Mesodermal cell (in vitro differentiated cells): ENCODE results near the gene STAG1.
"Not testable (repeated sequence)": the region's sequence is repeated elsewhere in the genome, so short reads cannot be mapped to it uniquely, and the experiment has no call there.

Source experiments
- H3K27ac ChIP-seq: 2 replicates; pipeline ENCODE4 v1.7.0; 2013; ENCODE audit warnings: mild to moderate bottlenecking, low read depth, low read length, moderate library complexity; ENCODE audit not compliant: severe bottlenecking
- H3K36me3 ChIP-seq: 2 replicates; pipeline ENCODE4 v1.7.1; 2013; ENCODE audit warnings: mild to moderate bottlenecking, low read length, moderate library complexity; ENCODE audit not compliant: control insufficient read depth, insufficient read depth
- H3K4me1 ChIP-seq: one replicate; pipeline ENCODE4 v1.7.1; 2013; ENCODE audit warnings: mild to moderate bottlenecking, low read length; ENCODE audit not compliant: insufficient read depth, control insufficient read depth, poor library complexity, severe bottlenecking
- H3K4me3 ChIP-seq: 2 replicates; pipeline ENCODE4 v1.7.0; 2013; ENCODE audit warnings: low read length, control low read depth, mild to moderate bottlenecking; ENCODE audit not compliant: insufficient read depth, poor library complexity, severe bottlenecking; ENCODE audit errors: extremely low read depth
- H3K9me3 ChIP-seq: 2 replicates; pipeline ENCODE4 v1.7.1; 2013; ENCODE audit warnings: mild to moderate bottlenecking, low read length, moderate library complexity; ENCODE audit not compliant: control insufficient read depth
- WGBS, 2 experiments: methylation state at CpG; one replicate each; pipeline ENCODE4 v1.1.5; 2013; ENCODE audit warnings: missing lambda C conversion rate in 2 of 2; ENCODE audit not compliant: insufficient coverage in 2 of 2; 5-methylcytosine and 5-hydroxymethylcytosine counted together

The STAG1 gene

DNA sequence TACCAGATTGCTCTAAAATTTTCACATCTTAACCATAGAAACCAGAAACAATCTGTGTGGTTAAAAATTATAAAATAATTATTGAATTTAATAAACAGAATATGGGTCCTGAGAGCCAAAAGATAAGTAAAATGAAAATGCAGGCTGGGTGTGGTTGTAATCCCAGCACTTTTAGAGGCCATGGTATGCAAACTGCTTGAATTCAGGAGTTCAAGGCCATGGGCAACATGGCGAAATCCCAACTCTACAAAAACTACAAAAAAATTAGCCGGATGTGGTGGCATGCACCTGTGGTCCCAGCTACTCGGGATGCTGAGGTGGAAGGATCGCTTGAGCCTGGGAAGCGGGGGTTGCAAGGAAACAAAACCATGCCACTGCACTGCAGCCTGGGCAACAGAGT is 236.1 kb downstream of the STAG1 start:
- Histone ChIP-seq H3K27ac (no peak overlapping the region), H3K9me3 (no peaks in the 10 kb centered on the region), H3K4me1 (no peaks in the 10 kb centered on the region), H3K36me3 (no peaks in the 10 kb centered on the region), H3K4me3 (no peak overlapping the region)
- WGBS, 2 experiments = 80 to 86% methylated on average over 1 to 4 of the region's 5 CpGs

DNA sequence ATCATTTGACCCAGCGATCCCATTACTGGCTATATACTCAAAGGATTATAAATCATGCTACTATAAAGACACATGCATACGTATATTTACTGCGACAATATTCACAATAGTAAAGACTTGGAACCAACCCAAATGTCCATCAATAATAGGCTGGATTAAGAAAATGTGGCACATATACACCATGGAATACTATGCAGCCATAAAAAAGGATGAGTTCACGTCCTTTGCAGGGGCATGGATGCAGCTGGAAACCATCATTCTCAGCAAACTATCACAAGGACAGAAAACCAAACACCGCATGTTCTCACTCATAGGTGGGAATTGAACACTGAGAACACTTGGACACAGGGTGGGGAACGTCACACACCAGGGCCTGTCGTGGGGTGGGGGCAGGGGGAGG is 237.6 kb downstream of the STAG1 start:
- H3K4me1 ChIP-seq, H3K4me3 ChIP-seq, H3K36me3 ChIP-seq, H3K27ac ChIP-seq, H3K9me3 ChIP-seq: not testable (repeated sequence)
- WGBS, 2 experiments = 95 to 100% methylated on average over 2 to 4 of the region's 7 CpGs

DNA sequence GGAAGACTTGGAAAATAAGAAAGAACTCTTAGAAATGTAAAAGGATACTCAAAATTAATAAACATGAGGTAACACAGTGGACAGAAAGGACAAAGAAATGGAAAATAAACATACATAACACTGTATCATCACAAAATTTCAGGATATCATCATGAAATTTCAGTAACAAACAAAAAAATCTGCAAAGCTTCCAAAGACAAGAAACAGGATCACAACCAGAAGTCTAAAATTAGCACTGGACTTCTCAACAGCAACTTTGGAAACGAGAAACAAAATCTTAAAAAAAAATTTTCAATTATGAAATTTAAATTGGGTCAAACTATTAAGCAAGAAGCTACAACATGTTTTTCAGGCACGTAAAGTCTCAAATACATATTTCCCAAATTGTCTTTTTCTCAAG is 238.8 kb downstream of the STAG1 start:
- Histone ChIP-seq H3K27ac (no peak overlapping the region), H3K4me1 (no peaks in the 10 kb centered on the region), H3K4me3 (no peak overlapping the region), H3K9me3 (no peaks in the 10 kb centered on the region), H3K36me3 (no peaks in the 10 kb centered on the region)
- no CpG with 5 or more reads among the region's 2 CpGs for WGBS, 2 experiments

DNA sequence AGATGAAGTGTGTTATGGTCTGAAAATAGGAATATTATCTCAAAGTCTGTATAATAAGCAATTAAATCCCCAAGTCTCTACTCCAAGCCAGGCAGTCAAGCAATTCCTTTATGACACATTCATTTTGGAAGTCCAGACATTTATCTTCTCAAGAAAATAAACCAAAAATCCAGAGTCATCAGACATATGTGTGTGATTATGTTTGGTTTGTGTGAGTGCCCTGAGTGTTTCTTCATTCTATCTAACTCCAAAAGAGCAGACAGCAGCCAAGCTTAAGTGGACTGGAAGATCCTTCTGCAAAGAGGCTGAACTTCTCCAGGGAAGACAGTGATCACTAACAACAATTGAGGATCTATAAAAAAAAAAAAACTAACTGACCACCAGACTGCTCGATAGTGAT is 239.8 kb downstream of the STAG1 start:
- Histone ChIP-seq H3K4me3 (no peak overlapping the region), H3K9me3 (no peaks in the 10 kb centered on the region), H3K4me1 (no peaks in the 10 kb centered on the region), H3K27ac (no peak overlapping the region), H3K36me3 (no peaks in the 10 kb centered on the region)
- WGBS, 2 experiments = no CpG with 5 or more reads among the region's 1 CpG

DNA sequence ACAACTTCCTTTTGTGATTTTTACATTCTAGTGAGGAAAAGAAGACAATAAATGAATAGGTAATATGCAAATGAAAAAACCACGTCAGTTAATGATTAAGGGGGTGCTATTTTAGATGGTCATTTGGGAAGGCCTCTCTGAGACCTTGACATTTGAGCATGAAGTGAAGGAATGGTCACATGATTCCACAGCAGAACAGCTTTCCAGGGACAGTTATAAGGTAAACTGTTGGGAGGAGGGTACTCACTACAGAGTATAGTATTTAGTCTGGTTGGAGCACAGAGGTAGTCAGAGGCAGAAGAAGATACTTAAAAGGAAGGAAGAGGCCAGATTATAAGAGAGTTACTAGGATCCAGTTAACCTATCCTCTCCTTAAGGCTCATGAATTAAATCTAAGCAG is 246.5 kb downstream of the STAG1 start:
- whole genome bisulfite sequencing, 2 experiments = 67 to 93% methylated on average over 1 of the region's 1 CpG
- no peaks in the 10 kb centered on the region for H3K4me1 ChIP-seq
- H3K4me3 ChIP-seq = no peak overlapping the region
- H3K36me3 ChIP-seq = peaks cover 5% of the 10 kb centered on the region
- no peaks in the 10 kb centered on the region for H3K9me3 ChIP-seq
- no peak overlapping the region for H3K27ac ChIP-seq

DNA sequence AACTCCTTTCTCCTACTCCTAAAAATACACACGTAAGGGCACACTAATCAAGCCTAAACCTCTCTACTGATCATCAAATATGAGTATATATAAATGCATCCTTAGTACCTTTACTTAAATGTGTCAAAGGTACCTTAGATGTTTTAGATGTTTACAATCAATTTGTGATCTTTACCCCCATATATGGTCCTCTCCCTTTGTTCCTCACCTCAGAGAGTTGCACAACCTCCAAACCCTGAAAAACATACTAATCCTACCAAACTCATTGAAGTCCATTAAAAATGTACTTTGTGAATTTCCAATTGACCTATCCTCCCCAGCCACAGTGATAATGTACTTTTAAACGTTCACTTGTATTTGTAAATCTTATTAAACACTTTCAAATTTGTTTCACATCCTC is 249.1 kb downstream of the STAG1 start:
- H3K9me3 ChIP-seq = no peaks in the 10 kb centered on the region
- WGBS, 2 experiments = no CpG with 5 or more reads among the region's 2 CpGs
- no peak overlapping the region for H3K27ac ChIP-seq
- no peak overlapping the region for H3K4me3 ChIP-seq
- peaks cover 7% of the 10 kb centered on the region for H3K36me3 ChIP-seq
- H3K4me1 ChIP-seq = no peaks in the 10 kb centered on the region

- Histone ChIP-seq H3K4me1 (no peaks in the 10 kb centered on the region), H3K9me3 (no peaks in the 10 kb centered on the region), H3K4me3 (no peak overlapping the region), H3K36me3 (peaks cover 7% of the 10 kb centered on the region), H3K27ac (no peak overlapping the region)
- 85 to 96% methylated on average over 4 of the region's 6 CpGs for WGBS, 2 experiments
Observed at GRCh38 chr3:136498919-136499447, 253.2 kb downstream of the STAG1 start.

DNA sequence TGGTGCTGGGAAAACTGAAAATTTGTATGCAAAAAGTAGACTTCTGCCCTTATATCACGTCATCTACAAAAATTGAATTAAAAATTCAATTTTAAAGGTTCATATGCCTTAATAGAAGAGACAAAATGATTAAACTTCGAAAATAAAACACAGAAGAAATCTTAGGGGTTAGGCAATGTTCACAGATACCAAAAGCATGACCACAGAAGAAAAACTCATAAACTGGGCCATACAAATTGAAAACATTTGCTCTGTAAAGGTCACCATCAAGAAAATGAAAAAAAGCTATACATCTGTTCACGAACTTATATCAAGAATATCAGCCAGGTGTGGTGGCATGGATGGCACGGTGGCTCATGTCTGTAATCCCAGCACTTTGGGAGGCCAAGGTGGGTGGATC is 257.0 kb downstream of the STAG1 start:
- H3K4me3 ChIP-seq = no peak overlapping the region
- peaks cover 18% of the 10 kb centered on the region for H3K36me3 ChIP-seq
- WGBS, 2 experiments = 92 to 100% methylated on average over 2 to 3 of the region's 4 CpGs
- H3K4me1 ChIP-seq = no peaks in the 10 kb centered on the region
- no peak overlapping the region for H3K27ac ChIP-seq
- H3K9me3 ChIP-seq = no peaks in the 10 kb centered on the region

GRCh38 chr3:136490646-136491405 is 261.4 kb downstream of the STAG1 start:
- 95 to 100% methylated on average over 3 of the region's 4 CpGs for WGBS, 2 experiments
- Histone ChIP-seq H3K4me3 (no peak overlapping the region), H3K4me1 (no peaks in the 10 kb centered on the region), H3K36me3 (peaks cover 30% of the 10 kb centered on the region), H3K9me3 (no peaks in the 10 kb centered on the region), H3K27ac (no peak overlapping the region)

DNA sequence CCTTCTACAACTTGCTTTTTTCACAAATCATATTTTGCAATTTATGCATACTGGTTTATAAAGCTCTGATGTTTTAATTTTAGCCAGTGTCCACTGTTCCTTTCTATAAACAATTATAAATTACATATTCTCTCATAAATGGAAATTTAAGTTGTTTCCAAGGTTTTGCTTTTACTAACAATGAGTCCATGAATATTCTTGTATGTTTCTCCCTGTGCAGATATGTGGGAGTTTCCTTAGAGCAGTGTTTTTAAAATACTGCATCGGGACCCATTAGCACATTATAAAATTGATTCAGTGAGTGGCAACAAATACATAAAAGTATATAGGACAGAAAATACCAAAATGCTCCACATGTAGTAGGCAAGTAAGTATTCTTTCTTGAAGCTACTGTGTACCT is 266.4 kb downstream of the STAG1 start:
- Histone ChIP-seq H3K27ac (no peak overlapping the region), H3K4me1 (no peaks in the 10 kb centered on the region), H3K4me3 (no peak overlapping the region), H3K36me3 (peaks cover 20% of the 10 kb centered on the region), H3K9me3 (no peaks in the 10 kb centered on the region)
- WGBS, 2 experiments = no CpG with 5 or more reads among the region's 1 CpG

GRCh38 chr3:136476280-136476679 is 275.9 kb downstream of the STAG1 start:
- Histone ChIP-seq H3K4me1 (no peaks in the 10 kb centered on the region), H3K9me3 (no peaks in the 10 kb centered on the region), H3K36me3 (peaks cover 34% of the 10 kb centered on the region), H3K27ac (no peak overlapping the region), H3K4me3 (no peak overlapping the region)
- 100% methylated on average over 1 of the region's 1 CpG for WGBS, 2 experiments
